ENCODE data around the gene YES1.
"Not testable (repeated sequence)": the region's sequence is repeated elsewhere in the genome, so short reads cannot be mapped to it uniquely, and the experiment has no call there.

Gene YES1

GRCh38 chr18:717003-717402 is 95.0 kb downstream of the YES1 start:
- no peak for DNase-seq

GRCh38 chr18:715626-716025 is 96.4 kb downstream of the YES1 start:
- DNase-seq: no peak

- no peak for DNase-seq
These were observed 98.9 kb downstream of the YES1 start for GRCh38 chr18:713135-713490.

- DNase-seq: peak; percentile 72
These were observed 99.5 kb downstream of the YES1 start, which contains the start of gene ENOSF1 for GRCh38 chr18:712401-713134. Gene ENOSF1, minus strand, starts transcription at chr18:712630. Its CDS starts 43 bp downstream, at chr18:712587.

GRCh38 chr18:711657-712400 is 100.2 kb downstream of the YES1 start:
- peak; percentile 30 for DNase-seq

- no peak for DNase-seq
These were observed 100.8 kb downstream of the YES1 start for GRCh38 chr18:711310-711656.

GRCh38 chr18:710418-711300 is 101.4 kb downstream of the YES1 start:
- no peak for DNase-seq

- no peak for DNase-seq
These were observed 102.3 kb downstream of the YES1 start for GRCh38 chr18:709771-710170.

GRCh38 chr18:708096-708495 is 103.9 kb downstream of the YES1 start:
- DNase-seq: no peak

GRCh38 chr18:706405-706804 is 105.6 kb downstream of the YES1 start:
- DNase-seq: no peak

GRCh38 chr18:703213-703967 is 108.7 kb downstream of the YES1 start:
- no peak for DNase-seq

- no peak for DNase-seq
These were observed 114.2 kb downstream of the YES1 start for GRCh38 chr18:697800-698199.

GRCh38 chr18:697012-697411 is 115.0 kb downstream of the YES1 start:
- no peak for DNase-seq

GRCh38 chr18:693466-694187 is 118.4 kb downstream of the YES1 start:
- DNase-seq: no peak

GRCh38 chr18:692824-693223 is 119.2 kb downstream of the YES1 start:
- no peak for DNase-seq

GRCh38 chr18:688323-688722 is 123.7 kb downstream of the YES1 start:
- DNase-seq: no peak

GRCh38 chr18:686339-687111 is 125.5 kb downstream of the YES1 start:
- DNase-seq: no peak

GRCh38 chr18:685438-685837 is 126.6 kb downstream of the YES1 start:
- no peak for DNase-seq

- no peak for DNase-seq
These were observed 128.5 kb downstream of the YES1 start for GRCh38 chr18:683531-683930.

GRCh38 chr18:682833-683232 is 129.2 kb downstream of the YES1 start:
- DNase-seq: no peak

- not testable (repeated sequence) for DNase-seq
These were observed 129.6 kb downstream of the YES1 start for GRCh38 chr18:682416-682815.
